Muscle of arm (tissue), 14 donors: ENCODE results near the gene ZNF124. TPM values are rescaled to one million over a fixed set of nuclear protein-coding genes. Genes with fewer than 3 reads are reported as not detected.
"Not testable (repeated sequence)": the region's sequence is repeated elsewhere in the genome, so short reads cannot be mapped to it uniquely, and the experiment has no call there.

Experiments
- DNase-seq: peaks from one replicate; pipeline ENCODE4 v3.0.0-alpha.2; 2013
- long read RNA-seq, 11 donors: transcript quantifications; one replicate each; lab custom pipeline, GENCODE V29; 2026
- polyA plus RNA-seq, 12 donors: library from polyadenylated mRNA; unstranded; fragments of 120-200 nt; gene quantifications; one replicate each; pipeline ENCODE4 v1.2.1, GENCODE V29; 2013; ENCODE audit not compliant: insufficient read length in 12 of 12

Gene ZNF124
- 10 to 100 TPM in 3 of 12 donors, 1 to 10 TPM in 8, not detected in 1; 4.7 to 12.3 (median 6.2) TPM for polyA plus RNA-seq
- long read RNA-seq, donor 1, partial matches to known transcripts: 12 of 16 reads
- long read RNA-seq, donor 1, other reads (novel, unspliced or antisense): 0 of 16 reads
- long read RNA-seq, donor 2, partial matches to known transcripts: 0 of 1 reads
- long read RNA-seq, donor 2, other reads (novel, unspliced or antisense): 0 of 1 reads
- long read RNA-seq, donor 3: 0 reads
- long read RNA-seq, donor 4: 0 reads
- long read RNA-seq, donor 5, partial matches to known transcripts: 0 of 1 reads
- long read RNA-seq, donor 5, other reads (novel, unspliced or antisense): 0 of 1 reads
- long read RNA-seq, donor 6: 0 reads
- long read RNA-seq, donor 7, partial matches to known transcripts: 0 of 1 reads
- long read RNA-seq, donor 7, other reads (novel, unspliced or antisense): 0 of 1 reads
- long read RNA-seq, donor 8, partial matches to known transcripts: 0 of 4 reads
- long read RNA-seq, donor 8, other reads (novel, unspliced or antisense): 0 of 4 reads
- long read RNA-seq, donor 9, partial matches to known transcripts: 0 of 4 reads
- long read RNA-seq, donor 9, other reads (novel, unspliced or antisense): 0 of 4 reads
- long read RNA-seq, donor 10, partial matches to known transcripts: 0 of 1 reads
- long read RNA-seq, donor 10, other reads (novel, unspliced or antisense): 0 of 1 reads
- long read RNA-seq, donor 11, partial matches to known transcripts: 0 of 1 reads
- long read RNA-seq, donor 11, other reads (novel, unspliced or antisense): 0 of 1 reads

GRCh38 chr1:247171875-247172563, at the start of gene ZNF124:
TSS of gene ZNF124 (minus strand) at chr1:247172020. CDS start at chr1:247171877, 143 bp downstream.
- DNase-seq: not testable (repeated sequence)

GRCh38 chr1:247220280-247220679, 48.5 kb upstream of the ZNF124 start:
- DNase-seq: not testable (repeated sequence)

- no peak for DNase-seq
Observed at GRCh38 chr1:247218121-247218651, 46.4 kb upstream of the ZNF124 start.

GRCh38 chr1:247216261-247216660, 44.4 kb upstream of the ZNF124 start:
- no peak for DNase-seq

- DNase-seq: no peak
Observed at GRCh38 chr1:247212627-247213617, 41.1 kb upstream of the ZNF124 start.

- DNase-seq: no peak
Observed at GRCh38 chr1:247212012-247212411, 40.2 kb upstream of the ZNF124 start.

- no peak for DNase-seq
Observed at GRCh38 chr1:247211339-247211738, 39.5 kb upstream of the ZNF124 start.

GRCh38 chr1:247210376-247211117, 38.7 kb upstream of the ZNF124 start:
- peak; percentile 95 for DNase-seq

- no peak for DNase-seq
Observed at GRCh38 chr1:247210062-247210375, 38.2 kb upstream of the ZNF124 start.

GRCh38 chr1:247209396-247209795, 37.6 kb upstream of the ZNF124 start:
- no peak for DNase-seq

GRCh38 chr1:247204177-247204647, 32.4 kb upstream of the ZNF124 start:
- DNase-seq: no peak

- no peak for DNase-seq
Observed at GRCh38 chr1:247198781-247199180, 27.0 kb upstream of the ZNF124 start.

GRCh38 chr1:247193958-247194357, 22.1 kb upstream of the ZNF124 start:
- DNase-seq: no peak

GRCh38 chr1:247189981-247190798, 18.4 kb upstream of the ZNF124 start:
- DNase-seq: no peak

GRCh38 chr1:247185667-247186066, 13.8 kb upstream of the ZNF124 start:
- DNase-seq: no peak

GRCh38 chr1:247184254-247184653, 12.4 kb upstream of the ZNF124 start:
- DNase-seq: no peak

GRCh38 chr1:247182994-247183393, 11.2 kb upstream of the ZNF124 start:
- no peak for DNase-seq

GRCh38 chr1:247180581-247180980, 8.8 kb upstream of the ZNF124 start:
- no peak for DNase-seq

- no peak for DNase-seq
Observed at GRCh38 chr1:247177755-247178154, 5.9 kb upstream of the ZNF124 start.
